AG20443 (cell line): ENCODE data around the gene AOC1.

Experiments used
- DNase-seq: peaks from one replicate; pipeline ENCODE4 v3.0.0; 2012; ENCODE audit warnings: low spot score, mixed read lengths

Gene AOC1

DNA sequence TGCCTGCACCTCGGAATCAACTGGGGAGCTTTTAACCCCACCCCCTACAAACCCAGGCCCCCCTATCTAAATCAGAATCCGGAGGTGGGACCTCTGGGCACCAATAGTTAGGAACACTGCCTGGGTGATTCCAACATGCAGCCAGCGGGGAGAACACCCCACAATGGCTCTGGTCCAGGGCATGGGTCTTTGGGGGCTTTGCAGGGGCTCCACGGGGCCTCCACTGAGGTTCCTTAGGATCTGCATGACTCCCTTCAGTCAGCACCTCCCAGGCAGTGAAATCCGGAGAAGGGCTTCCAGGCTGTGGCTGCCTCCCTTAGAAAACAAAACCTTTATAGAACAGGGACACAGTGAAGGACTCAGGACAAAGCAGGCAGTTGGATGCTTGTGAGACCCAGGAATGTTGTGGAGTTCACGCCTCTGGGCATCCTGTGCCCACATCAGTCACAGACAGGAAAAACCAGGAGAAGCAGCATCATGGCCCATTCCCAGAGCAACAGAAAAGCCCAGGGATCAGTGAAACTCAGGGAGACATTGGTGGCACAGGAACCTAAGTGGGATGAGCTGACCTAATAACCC lies 16.5 kb upstream of the AOC1 start:
- DNase-seq = no peak

DNA sequence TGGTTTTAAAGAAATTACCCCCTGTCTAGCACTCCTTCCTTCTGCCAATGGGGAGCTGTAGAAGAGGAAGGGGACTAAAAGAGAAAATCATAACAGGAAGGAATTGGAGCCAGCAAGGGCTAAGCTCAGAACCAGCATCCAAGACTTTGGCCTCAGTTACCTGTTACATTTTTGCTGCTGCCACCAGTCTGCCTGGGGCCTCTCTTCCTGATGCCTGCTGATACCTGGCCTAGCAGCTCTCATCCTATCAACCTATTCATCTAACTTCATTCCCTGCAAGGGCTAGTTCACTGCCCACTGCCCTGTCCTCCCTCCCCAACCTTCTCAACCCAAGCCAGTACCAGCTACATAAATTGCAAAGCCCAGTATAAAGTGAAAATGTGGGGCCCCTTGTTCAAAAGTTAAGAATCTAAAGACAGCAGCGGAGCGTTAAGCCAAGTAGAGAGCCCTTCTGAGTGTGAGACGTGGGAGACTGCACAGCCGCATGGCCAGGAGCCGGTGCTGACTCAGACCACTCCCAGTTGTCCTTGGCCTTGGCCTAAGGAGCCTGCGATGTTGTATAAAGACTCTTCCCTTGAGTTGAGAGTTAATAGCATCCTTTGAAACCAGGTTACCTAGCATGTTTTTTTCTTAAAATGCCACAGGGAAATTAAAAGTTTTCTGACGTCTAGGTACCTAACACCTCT lies 13.2 kb upstream of the AOC1 start:
- DNase-seq = no peak

DNA sequence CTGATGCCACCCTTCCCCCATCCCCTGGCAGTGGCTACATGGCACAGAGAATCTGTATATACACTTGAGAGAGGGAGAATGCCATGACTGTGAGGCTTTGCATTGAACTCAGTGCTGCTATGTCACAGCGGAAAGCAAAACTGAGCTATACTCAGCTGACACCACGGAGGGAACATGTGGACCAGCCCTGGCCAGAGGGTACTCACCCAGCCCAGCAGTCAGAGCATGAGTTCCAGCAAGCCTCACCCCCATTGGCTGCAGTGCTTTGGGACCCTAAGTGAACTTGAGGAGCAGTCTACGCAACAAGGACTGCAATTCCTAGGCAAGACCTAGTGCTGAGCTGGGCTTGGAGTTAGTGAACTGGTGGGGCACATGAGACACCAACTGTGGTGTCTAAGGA lies 10.3 kb upstream of the AOC1 start:
- no peak for DNase-seq

DNA sequence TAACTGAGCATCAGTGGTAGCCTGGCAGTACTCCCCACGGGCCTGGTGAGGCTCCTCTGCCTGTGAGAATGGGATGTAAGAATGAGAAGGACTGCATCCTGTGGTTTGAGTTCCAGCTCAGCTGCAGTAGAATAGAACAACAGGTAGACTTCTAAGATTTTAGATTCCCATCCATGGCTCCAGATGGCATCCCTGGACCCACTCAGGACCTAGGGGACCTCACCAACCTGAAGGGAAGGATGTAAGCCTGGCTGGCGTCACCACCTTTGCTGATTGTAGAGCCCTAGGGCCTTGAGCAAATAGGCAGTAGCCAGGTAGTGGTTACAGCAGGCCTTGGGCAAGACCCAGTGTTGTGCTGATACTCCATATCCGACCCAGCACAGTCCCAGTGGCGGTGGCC lies 9.6 kb upstream of the AOC1 start:
- no peak for DNase-seq

DNA sequence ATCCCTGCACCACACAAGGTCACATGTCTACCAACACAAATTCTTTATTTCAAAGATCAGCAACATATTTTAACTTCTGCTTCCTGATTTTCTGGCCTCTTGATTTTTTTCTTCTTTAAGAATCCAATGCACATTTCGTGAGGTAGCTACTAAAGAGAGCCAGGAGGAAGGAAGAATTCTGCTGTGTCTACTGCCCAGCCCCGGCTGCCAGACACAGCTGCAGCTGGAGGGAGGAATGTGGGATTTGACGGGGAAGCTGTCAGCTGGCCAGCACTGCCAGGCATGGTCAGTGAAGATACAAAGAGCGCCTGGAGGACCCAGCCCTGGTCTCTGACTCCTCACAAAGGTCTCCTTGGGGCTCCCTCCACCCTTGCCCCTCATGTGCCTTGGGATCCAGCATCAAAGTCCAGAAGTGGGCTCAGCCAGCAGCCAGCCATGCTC lies 6.9 kb upstream of the AOC1 start:
- no peak for DNase-seq

DNA sequence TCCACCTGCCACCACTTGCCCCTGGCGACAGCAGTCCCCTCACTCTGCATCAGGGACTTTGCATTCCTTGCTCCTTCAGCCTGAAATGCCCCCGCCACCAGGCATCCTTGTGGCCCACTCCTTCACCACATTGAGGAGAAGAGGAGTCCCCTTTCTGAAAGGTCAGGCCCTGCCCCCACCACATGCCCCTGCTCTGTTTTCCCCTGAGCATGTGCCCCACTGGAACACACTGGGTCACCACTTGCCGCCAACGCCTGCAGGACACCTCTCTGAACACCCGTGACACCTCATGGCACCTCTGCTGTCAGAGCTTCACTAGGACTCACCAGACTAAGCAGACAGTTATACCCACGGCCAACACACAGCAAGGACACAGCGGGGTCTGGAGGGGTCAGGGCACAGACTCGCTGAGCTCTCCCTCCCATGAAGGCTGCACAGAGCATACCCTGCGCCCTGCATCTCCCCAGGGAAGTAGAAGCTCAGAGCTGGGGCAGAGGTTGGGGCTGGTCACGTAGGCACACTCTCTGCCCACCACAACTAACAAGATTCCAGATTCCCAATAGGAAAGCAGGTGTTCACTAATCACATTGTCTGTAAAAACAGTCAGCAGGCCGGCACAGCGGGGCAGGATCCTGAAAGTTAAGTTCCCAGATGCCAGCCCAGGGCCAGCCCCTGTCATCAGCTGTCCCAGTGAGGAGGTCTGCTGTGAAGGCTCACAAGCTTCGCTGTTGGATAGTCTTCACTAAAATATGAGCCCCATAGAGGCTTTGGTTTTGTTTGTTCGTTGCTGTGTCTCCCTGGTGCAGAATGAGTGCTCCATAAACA lies 5.8 kb upstream of the AOC1 start:
- no peak for DNase-seq

DNA sequence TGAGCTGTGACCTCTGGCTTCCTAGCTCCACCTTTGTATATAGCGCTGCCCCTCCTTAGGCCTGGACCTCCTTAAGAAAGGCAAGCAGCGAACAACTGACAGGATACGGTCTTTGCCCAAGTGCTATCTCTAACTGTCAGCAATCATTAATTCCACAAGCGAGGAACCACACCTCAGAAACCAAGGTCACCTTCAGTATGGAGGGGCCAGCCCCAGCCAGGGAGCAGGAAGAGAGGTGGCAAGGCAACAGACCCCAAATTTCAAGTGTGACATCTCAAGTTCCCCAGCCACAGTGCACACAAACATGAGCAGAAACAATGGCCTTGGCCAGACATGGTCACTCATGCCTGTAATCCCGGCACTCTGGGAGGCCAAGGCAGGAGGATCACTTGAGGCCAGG lies 4.8 kb upstream of the AOC1 start:
- no peak for DNase-seq

DNA sequence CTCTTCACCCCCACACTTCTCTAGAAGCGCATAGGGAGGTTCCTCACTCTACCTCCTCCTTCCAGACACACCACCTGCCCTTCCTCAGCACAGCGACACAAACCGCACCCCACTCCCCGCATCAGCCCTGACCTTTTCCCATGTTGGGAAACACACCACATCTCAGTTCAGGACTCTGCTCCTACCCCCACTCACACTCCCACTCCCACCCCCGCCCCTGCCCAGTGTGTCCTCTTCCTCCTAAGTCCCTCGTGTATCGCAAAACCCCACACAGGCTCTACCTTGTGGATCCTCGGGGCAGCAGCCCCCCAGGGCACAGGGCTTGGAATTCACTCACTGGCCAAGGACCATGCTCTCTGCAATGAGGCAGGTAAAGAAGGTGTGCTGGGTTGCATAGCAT lies 4.2 kb upstream of the AOC1 start:
- no peak for DNase-seq

DNA sequence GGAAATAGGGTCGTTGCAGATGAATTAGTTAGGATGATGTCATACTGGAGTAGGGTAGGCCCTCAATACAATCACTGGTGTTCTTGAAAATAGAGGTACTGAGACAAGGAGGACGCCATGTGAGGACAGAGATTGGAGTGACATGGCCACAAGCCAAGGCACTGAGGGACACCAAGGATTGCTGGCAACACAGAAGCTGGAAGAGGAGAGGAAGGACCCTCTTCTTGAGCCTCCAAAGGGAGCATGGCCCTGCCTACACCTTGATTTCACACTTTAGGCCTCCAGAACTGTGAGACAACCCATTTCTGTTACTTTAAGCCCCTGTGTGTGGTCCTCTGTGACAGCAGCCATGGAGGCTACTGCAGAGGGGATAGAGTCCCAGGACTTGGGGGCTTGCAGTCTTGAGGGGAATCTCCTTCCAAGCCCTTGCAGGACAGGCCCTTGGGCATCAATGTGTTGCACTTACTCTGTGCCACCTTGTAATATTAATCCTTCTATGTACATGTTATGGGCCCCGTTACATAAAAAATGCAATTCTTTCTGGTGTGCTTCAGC lies 3.7 kb upstream of the AOC1 start:
- no peak for DNase-seq

DNA sequence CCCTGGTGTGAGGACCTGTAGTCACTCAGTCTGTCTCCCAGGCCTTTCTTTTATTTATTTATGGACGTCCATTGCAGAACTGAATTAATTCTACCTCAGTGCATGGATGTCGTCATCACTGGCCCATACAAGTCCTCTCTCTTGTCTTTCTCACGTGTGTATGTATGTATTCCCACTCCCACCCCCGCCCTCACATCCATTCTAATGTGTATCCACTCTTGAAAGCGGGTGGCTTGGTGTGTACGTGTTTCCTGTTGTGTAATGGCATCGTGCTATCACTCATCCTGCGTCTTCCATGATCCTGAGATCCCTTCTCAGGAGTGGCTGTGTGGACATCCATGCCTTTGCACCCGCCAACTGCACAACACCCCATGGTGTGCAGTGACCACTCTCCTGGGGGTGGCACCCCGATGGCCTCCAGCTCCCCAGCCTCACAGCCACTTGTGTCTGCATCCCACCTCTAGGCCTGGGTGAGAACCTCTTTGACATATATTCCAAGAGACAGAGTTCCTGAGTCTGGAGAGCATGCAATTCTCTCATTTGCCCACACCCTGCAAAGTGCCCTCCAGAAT lies 3.0 kb upstream of the AOC1 start:
- DNase-seq = no peak

DNA sequence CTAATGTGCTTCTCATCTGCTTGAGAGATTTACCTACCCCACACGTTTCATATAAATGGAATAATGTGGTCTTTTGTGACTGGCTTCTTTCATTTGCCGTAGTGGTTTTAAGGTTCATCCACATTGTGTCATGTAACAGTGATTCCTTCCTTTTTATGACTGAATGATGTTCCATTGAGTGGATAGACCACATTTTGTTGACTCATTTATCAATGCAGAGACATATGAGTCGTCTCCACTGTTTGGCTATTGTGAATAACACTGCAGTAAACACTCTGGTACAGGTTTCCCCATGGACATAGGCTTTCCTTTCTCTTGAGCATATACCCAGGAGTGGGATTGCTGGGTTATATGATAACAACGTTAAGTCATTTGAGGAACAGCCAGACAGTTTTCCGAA lies 2.0 kb upstream of the AOC1 start:
- no peak for DNase-seq

DNA sequence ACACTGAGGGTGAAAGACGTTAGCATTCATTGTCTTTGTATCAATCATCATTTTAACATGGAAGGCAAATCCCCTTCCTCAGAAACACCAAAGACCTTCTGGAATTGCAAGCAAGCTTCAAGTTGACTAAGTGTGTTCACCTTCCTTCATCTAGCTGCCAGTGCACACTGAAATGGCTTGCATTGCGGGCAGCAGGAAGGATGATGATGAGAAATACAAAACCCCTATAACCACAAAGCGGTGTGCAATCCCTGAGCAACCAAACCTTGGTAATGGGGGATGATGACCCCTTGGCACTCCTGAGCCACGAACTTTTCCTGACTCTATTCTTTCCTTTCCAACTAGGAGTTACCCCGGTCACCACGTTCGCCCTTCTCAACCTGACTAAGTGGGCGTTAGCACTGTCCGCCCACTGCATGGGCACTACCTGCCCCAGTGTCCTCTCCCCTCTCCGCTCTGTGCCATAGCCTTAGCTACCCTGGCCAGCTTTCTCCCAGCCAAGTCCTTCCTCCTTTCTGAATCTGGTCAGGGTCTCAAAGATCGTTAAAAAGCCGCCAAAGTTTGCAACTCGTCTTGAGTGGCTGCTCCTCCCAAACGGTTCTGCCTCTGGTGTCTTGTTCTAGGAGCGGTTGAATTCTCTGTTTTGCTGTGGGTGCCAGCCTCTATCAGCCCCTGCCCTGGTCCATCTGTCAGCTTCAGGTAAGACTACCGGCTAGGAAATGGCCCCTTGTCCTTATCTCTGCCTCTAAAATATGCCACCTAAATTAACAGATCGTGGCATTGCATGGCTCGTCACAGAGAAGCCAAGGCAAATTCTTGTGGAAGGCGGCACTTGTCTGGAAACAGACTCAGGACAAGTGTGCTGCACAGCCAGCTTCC lies 586 bp upstream of the AOC1 start:
- DNase-seq = no peak

DNA sequence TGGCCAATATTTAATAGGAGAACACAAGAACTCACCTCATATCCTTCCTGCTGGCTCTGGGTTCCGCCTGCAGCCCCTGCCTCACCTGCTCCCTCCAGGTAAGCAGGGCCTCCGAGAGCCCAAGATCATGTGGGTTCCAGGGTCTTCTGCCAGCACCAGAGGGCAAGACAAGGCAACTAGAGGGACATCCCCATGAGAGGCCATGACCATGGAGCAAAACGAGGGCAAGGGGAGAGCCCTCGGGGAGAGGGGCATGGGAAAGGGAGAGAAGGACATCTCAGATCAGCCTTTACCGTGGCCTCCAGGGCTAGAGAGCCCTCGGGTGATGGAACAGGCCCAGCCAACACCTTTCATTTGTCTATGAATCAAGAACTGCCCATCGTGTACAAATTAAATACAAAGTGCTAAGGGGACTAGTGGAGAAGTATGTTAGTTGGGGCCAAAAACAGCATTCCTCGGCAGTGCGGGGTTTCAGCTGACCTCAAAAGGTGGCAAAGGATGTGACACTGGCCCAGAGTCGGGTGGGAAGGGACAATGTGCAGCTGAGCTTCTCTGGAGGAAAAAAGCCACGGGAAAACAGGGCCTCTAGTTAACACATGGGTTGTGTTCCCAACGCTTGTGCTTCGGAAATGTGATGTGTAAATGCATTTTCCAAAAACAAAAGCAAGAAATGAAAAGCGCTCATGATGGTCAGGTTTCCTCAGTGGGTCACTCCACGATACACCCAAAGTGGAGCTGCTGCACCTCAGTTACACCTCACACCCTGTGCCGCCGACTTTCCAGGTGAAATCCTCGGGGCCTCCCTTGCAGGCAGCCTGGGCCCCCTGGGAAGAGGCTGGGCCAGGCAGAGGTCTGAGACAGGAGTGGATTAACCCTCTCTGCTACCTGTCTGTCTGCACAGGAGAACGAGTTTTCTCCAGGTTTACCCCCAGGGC lies 2.0 kb downstream of the AOC1 start:
- DNase-seq = no peak

DNA sequence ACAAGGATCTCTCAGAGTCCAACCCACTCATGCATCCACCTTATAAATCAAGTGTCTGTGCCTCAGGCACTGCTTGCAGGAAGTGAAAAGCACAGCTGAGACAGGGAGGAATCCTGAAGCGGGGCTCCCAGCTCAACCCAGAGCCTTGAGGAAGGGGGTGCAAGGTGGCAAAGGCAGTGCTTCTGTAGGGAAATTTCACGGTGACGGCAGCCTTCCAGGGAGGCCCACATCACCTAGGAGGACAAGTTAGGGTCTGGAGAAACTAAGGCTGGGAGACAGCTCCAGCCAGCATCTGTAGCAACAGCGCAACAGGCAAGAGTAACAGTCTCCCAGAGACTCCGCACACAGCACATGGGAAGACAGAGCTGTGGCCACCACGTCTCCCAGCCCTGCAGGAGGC lies 2.7 kb downstream of the AOC1 start:
- DNase-seq = no peak

DNA sequence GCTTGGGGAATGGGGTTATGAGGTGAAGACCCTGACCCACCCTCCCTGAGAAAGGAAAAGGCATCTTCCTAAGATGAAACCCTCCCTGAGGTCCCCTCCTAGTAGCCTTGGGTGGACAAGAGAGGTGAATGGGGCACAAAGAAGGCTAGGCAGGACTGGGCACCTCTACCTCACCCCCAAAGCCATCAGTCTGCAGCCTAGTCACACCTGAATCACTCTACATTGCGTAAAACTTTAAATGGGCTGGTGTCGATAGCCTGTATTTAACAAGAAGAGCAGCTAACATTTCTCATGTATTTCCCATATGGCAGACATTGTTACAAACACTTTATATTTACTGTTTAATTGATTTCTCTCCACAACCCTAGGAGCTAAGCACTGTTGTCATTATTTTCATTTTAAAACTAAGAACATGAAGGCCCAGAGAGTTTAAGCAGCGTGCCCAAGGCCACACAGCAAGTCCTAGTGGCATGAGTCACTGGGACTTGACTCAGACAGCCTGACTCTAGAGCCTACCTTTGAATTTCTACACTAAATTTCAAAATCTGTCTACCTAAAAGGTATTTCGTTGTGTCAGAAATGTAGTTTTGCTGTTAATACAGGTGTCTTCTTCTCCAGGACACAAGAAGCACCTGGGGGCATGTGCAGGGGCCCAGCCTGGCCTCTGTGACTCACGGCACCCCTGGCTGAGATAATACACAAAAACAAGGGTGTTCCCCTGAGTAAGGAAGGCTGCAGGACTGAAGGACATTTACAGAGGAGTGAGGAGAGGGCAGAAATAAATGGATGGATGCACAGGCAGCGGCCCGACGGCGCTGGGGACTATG lies 3.4 kb downstream of the AOC1 start:
- no peak for DNase-seq

DNA sequence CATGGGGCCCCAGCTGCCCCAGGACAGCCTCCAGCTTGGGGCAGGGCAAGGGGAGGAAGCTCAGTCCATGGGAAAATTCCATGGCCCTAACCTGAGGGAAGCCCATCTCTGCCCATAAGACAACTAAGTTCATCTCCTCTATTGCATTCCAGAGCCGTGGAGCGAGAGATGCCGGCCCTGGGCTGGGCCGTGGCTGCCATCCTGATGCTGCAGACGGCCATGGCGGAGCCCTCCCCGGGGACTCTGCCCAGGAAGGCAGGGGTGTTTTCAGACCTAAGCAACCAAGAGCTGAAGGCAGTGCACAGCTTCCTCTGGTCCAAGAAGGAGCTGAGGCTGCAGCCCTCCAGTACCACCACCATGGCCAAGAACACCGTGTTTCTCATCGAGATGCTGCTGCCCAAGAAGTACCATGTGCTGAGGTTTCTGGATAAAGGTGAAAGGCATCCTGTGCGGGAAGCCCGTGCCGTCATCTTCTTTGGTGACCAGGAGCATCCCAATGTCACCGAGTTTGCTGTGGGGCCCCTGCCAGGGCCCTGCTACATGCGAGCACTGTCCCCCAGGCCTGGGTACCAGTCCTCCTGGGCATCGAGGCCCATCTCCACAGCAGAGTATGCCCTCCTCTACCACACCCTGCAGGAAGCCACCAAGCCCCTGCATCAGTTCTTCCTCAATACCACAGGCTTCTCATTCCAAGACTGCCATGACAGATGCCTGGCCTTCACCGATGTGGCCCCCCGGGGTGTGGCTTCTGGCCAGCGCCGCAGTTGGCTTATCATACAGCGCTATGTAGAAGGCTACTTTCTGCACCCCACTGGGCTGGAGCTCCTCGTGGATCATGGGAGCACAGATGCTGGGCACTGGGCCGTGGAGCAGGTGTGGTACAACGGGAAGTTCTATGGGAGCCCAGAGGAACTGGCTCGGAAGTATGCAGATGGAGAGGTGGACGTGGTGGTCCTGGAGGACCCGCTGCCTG lies 4.3 kb downstream of the AOC1 start:
- DNase-seq = no peak

DNA sequence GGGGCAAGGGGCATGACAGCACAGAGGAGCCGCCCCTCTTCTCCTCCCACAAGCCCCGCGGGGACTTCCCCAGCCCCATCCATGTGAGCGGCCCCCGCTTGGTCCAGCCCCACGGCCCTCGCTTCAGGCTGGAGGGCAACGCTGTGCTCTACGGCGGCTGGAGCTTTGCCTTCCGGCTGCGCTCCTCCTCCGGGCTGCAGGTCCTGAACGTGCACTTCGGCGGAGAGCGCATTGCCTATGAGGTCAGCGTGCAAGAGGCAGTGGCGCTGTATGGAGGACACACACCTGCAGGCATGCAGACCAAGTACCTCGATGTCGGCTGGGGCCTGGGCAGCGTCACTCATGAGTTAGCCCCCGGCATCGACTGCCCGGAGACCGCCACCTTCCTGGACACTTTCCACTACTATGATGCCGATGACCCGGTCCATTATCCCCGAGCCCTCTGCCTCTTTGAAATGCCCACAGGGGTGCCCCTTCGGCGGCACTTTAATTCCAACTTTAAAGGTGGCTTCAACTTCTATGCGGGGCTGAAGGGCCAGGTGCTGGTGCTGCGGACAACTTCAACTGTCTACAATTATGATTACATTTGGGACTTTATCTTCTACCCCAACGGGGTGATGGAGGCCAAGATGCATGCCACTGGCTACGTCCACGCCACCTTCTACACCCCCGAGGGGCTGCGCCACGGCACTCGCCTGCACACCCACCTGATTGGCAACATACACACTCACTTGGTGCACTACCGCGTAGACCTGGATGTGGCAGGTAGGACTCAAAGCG lies 5.1 kb downstream of the AOC1 start:
- no peak for DNase-seq
